ENCODE results near the gene TMEM236.

Gene TMEM236

DNA sequence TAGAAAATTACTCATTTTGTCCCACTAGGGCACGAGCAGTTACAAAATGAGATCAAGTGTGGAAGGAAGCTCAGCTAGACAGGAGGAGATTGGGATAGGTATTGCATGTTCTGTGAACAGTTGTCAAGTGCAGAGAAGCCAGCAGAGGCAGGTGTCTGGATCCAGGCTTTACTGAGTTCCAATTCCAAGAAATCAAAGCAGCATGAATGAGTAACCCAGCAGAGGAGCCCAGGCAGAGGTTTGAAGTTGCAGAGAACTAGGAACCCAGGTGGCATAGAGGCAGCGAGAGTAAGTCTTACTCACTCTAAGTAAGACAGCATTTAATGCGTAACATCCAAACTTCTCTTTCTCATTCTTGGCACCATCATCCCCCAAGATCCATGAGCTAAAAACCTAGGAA is 68.9 kb downstream of the TMEM236 start:
- H3K9me2 ChIP-seq (replicated peaks; ENCODE audit: control insufficient read depth, low read length): no peaks in the 10 kb centered on the region
- TF ChIP-seq EZH2phosphoT487 (IDR thresholded peaks at IDR 0.05; ENCODE audit: borderline replicate concordance, low read length): no peak
- TF ChIP-seq, protein P1, sequence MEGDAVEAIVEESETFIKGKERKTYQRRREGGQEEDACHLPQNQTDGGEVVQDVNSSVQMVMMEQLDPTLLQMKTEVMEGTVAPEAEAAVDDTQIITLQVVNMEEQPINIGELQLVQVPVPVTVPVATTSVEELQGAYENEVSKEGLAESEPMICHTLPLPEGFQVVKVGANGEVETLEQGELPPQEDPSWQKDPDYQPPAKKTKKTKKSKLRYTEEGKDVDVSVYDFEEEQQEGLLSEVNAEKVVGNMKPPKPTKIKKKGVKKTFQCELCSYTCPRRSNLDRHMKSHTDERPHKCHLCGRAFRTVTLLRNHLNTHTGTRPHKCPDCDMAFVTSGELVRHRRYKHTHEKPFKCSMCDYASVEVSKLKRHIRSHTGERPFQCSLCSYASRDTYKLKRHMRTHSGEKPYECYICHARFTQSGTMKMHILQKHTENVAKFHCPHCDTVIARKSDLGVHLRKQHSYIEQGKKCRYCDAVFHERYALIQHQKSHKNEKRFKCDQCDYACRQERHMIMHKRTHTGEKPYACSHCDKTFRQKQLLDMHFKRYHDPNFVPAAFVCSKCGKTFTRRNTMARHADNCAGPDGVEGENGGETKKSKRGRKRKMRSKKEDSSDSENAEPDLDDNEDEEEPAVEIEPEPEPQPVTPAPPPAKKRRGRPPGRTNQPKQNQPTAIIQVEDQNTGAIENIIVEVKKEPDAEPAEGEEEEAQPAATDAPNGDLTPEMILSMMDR (IDR thresholded peaks at IDR 0.05; ENCODE audit: low read depth, low read length, poor library complexity, severe bottlenecking): no peak
- no peaks in the 10 kb centered on the region for H4K20me1 ChIP-seq (ENCODE audit: control insufficient read depth, insufficient read depth, low read depth, low read length)
- H3K4me2 ChIP-seq (ENCODE audit: low read length): no peak overlapping the region
- H3F3A ChIP-seq (ENCODE audit: control insufficient read depth, insufficient read depth): no peaks in the 10 kb centered on the region
- no peaks in the 10 kb centered on the region for H3K4me1 ChIP-seq (ENCODE audit: control insufficient read depth, low read length)
- no peak overlapping the region for H3K4me3 ChIP-seq (ENCODE audit: low read length)
- no peaks in the 10 kb centered on the region for H3K9me3 ChIP-seq (ENCODE audit: control insufficient read depth, insufficient read depth, low read length)
- H3K27me3 ChIP-seq (ENCODE audit: control insufficient read depth, low read length): no peaks in the 10 kb centered on the region
- H3K27ac ChIP-seq (ENCODE audit: low read depth, low read length): no peak overlapping the region
- no peaks in the 10 kb centered on the region for H3K36me3 ChIP-seq (ENCODE audit: control insufficient read depth, low read length)
- no peaks in the 10 kb centered on the region for H3K79me2 ChIP-seq (ENCODE audit: control insufficient read depth, low read length)

DNA sequence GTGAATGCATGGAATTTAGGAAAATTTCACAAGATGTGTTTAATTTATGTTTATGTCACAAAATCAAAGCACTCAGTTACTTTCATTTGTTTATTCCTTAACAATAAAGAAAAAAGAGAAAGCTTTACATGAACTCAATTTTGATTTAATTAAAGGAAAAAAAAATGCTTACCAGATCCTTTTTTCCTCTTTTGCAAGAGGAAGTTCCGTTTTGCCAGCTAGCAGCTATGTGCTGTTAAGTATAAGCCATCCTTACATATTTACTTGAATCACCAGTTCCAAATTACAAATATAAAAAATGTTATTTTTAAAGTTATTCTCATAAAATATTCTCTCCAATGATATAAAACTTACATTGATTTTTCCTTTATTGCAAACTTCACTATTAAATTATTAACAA is 69.9 kb downstream of the TMEM236 start:
- Histone ChIP-seq H3K36me3 (ENCODE audit: control insufficient read depth, low read length) (no peaks in the 10 kb centered on the region), H3K9me2 (replicated peaks; ENCODE audit: control insufficient read depth, low read length) (no peaks in the 10 kb centered on the region), H4K20me1 (ENCODE audit: control insufficient read depth, insufficient read depth, low read depth, low read length) (no peaks in the 10 kb centered on the region), H3K27me3 (ENCODE audit: control insufficient read depth, low read length) (no peaks in the 10 kb centered on the region), H3K4me3 (ENCODE audit: low read length) (no peak overlapping the region), H3K27ac (ENCODE audit: low read depth, low read length) (no peak overlapping the region), H3K4me2 (ENCODE audit: low read length) (no peak overlapping the region), H3F3A (ENCODE audit: control insufficient read depth, insufficient read depth) (no peaks in the 10 kb centered on the region), H3K9me3 (ENCODE audit: control insufficient read depth, insufficient read depth, low read length) (no peaks in the 10 kb centered on the region), H3K79me2 (ENCODE audit: control insufficient read depth, low read length) (no peaks in the 10 kb centered on the region), H3K4me1 (ENCODE audit: control insufficient read depth, low read length) (no peaks in the 10 kb centered on the region)
- TF ChIP-seq EZH2phosphoT487 (IDR thresholded peaks at IDR 0.05; ENCODE audit: borderline replicate concordance, low read length): no peak
- TF ChIP-seq, protein P1 (IDR thresholded peaks at IDR 0.05; ENCODE audit: low read depth, low read length, poor library complexity, severe bottlenecking): no peak

DNA sequence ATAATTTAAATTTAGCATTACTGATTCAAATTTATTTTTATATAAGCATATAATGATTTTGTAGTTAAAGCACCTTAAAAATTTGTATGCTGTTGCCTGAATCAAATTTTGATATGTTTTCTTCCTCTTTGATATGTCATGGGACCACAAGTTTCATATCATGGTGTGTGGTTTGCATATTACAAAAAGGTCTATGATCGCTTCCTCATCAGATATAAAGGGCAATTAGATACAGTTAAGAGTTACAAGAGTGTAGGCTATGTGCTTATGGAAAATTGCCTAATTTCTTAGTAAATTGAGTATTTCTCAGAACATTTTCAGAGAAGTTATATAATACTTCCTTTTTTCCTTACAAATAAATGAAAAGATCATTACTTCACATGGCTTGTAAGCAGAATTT is 79.3 kb downstream of the TMEM236 start:
- H3K79me2 ChIP-seq (ENCODE audit: control insufficient read depth, low read length): no peaks in the 10 kb centered on the region
- no peaks in the 10 kb centered on the region for H3K9me3 ChIP-seq (ENCODE audit: control insufficient read depth, insufficient read depth, low read length)
- H3K36me3 ChIP-seq (ENCODE audit: control insufficient read depth, low read length): no peaks in the 10 kb centered on the region
- H3K4me2 ChIP-seq (ENCODE audit: low read length): no peak overlapping the region
- no peaks in the 10 kb centered on the region for H3K9me2 ChIP-seq (replicated peaks; ENCODE audit: control insufficient read depth, low read length)
- H3K4me1 ChIP-seq (ENCODE audit: control insufficient read depth, low read length): no peaks in the 10 kb centered on the region
- H3F3A ChIP-seq (ENCODE audit: control insufficient read depth, insufficient read depth): no peaks in the 10 kb centered on the region
- no peaks in the 10 kb centered on the region for H4K20me1 ChIP-seq (ENCODE audit: control insufficient read depth, insufficient read depth, low read depth, low read length)
- TF ChIP-seq EZH2phosphoT487 (IDR thresholded peaks at IDR 0.05; ENCODE audit: borderline replicate concordance, low read length): no peak
- TF ChIP-seq, protein P1 (IDR thresholded peaks at IDR 0.05; ENCODE audit: low read depth, low read length, poor library complexity, severe bottlenecking): no peak
- no peak overlapping the region for H3K27ac ChIP-seq (ENCODE audit: low read depth, low read length)
- no peak overlapping the region for H3K4me3 ChIP-seq (ENCODE audit: low read length)
- peaks cover 11% of the 10 kb centered on the region; the same call in 1 of the 2 replicates for H3K27me3 ChIP-seq (ENCODE audit: control insufficient read depth, low read length)

DNA sequence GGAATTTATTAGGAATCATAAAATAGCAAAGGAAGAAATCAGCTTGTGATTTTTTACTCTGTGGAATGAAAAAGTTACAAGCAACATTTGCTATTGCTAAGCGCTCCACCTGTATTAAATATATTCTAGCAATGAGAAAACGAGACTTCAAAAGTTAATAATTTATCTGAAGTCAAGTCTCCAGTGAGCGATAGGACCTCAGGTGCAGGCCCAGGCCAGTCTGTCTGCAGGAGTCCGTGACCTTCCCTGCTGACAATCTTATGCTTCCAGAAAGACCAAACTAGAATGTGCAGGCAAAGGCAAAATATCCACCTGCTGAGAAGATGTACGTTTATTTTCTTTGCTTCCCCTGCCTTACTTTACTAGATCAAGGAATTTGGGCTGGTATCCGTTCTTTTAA is 79.9 kb downstream of the TMEM236 start:
- no peaks in the 10 kb centered on the region for H3K9me2 ChIP-seq (replicated peaks; ENCODE audit: control insufficient read depth, low read length)
- no peak overlapping the region for H3K27ac ChIP-seq (ENCODE audit: low read depth, low read length)
- no peaks in the 10 kb centered on the region for H4K20me1 ChIP-seq (ENCODE audit: control insufficient read depth, insufficient read depth, low read depth, low read length)
- no peaks in the 10 kb centered on the region for H3K36me3 ChIP-seq (ENCODE audit: control insufficient read depth, low read length)
- H3K27me3 ChIP-seq (ENCODE audit: control insufficient read depth, low read length): peaks cover 11% of the 10 kb centered on the region; the same call in 1 of the 2 replicates
- H3F3A ChIP-seq (ENCODE audit: control insufficient read depth, insufficient read depth): no peaks in the 10 kb centered on the region
- H3K4me3 ChIP-seq (ENCODE audit: low read length): no peak overlapping the region
- H3K9me3 ChIP-seq (ENCODE audit: control insufficient read depth, insufficient read depth, low read length): no peaks in the 10 kb centered on the region
- H3K4me2 ChIP-seq (ENCODE audit: low read length): no peak overlapping the region
- TF ChIP-seq, protein P1 (IDR thresholded peaks at IDR 0.05; ENCODE audit: low read depth, low read length, poor library complexity, severe bottlenecking): no peak
- no peak for TF ChIP-seq EZH2phosphoT487 (IDR thresholded peaks at IDR 0.05; ENCODE audit: borderline replicate concordance, low read length)
- H3K79me2 ChIP-seq (ENCODE audit: control insufficient read depth, low read length): no peaks in the 10 kb centered on the region
- no peaks in the 10 kb centered on the region for H3K4me1 ChIP-seq (ENCODE audit: control insufficient read depth, low read length)
